Ramos (cell line): Measurements from ENCODE around the gene GPR12.

Experiments used
- in situ Hi-C: fragments of 300-500 bp; cut with MboI; formaldehyde crosslinking; loops from one replicate; pipeline ENCODE4 v1.14.3; 2022; ENCODE audit warnings: low sequenced_read_pairs; ENCODE audit not compliant: unreplicated experiment

GPR12 gene

DNA sequence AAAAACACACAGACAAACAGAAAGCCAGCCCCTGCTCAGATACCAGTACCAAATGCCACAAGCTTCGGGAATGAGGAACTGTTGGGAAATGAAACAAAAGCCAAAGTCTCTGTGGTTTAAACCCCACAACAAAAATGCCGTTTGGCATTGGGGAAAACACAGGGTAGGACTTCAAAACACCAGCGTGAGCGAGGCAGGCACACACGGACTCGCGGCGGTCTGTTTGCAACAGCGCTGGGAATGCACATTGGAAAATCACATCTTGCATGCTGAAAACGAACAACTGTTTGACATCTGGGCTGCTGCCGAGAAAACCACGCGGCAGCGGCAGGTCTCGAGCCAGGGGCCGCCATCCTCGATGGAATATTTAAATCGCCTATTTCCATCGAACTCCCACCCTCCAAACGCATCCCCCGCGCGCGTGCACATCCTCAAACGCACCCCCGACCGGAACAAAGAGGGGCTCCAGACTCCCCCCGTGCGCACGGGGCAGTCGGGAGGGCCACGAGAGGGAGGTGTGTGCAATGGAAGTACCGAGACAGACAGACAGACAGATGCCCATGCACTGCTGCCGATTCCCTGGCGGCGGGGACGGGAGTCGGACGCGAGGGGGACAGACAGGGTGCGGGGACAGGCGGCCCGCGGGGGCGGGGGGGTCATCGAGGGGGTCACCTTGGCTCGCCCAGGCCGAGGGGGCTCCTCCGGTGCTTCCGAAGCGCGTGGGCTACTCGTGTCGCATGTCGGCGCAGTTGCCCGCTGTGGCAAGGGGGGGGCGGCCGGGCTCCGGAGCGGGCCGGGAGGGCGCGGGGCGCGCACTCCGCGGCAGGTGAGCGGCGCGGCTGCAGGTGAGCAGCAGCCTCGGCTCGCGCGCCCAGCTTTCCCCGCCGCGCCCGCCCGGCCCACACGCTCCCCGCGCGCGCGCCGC, at the start of gene GPR12:
Gene GPR12 (minus strand): TSS at position 880 of the 925 bp plus-strand sequence. CDS start 959 bp downstream, outside the sequence.
- in situ Hi-C loops, result no loop called here

- in situ Hi-C loops, result no loop called here
Measured at GRCh38 chr13:26810095-26810494, 49.5 kb upstream of the GPR12 start.

DNA sequence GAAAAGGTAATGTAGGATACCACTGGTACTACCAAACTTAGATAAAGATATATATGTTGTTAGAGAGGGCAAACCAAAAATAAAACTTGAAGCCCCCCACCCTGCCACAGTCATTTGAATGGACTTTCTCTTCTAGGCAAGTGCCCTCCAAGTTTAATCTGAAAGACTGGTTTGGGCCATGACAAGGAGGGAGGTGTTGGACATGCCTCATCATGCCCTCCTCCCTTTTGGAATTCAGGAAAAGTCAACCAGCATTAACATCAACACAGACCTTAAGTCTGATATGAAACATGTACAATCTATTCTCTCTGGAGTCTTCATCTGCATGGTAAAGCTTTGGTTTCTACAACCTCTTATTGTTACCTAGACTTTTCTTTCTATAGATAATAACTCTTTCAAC, 46.3 kb upstream of the GPR12 start:
- in situ Hi-C loops, result no loop called here

- in situ Hi-C loops, result no loop called here
Measured at GRCh38 chr13:26787961-26788360, 27.4 kb upstream of the GPR12 start.

GRCh38 chr13:26786651-26787295, 26.2 kb upstream of the GPR12 start:
- in situ Hi-C loops, result no loop called here

GRCh38 chr13:26785838-26786630, 25.4 kb upstream of the GPR12 start:
- in situ Hi-C loops, result no loop called here

- in situ Hi-C loops, result no loop called here
Measured at GRCh38 chr13:26784704-26785639, 24.4 kb upstream of the GPR12 start.

GRCh38 chr13:26780411-26780810, 19.8 kb upstream of the GPR12 start:
- in situ Hi-C loops, result no loop called here

- in situ Hi-C loops, result no loop called here
Measured at GRCh38 chr13:26779321-26779720, 18.7 kb upstream of the GPR12 start.

GRCh38 chr13:26772531-26772930, 11.9 kb upstream of the GPR12 start:
- in situ Hi-C loops, result no loop called here

- in situ Hi-C loops, result no loop called here
Measured at GRCh38 chr13:26771796-26772195, 11.2 kb upstream of the GPR12 start.

DNA sequence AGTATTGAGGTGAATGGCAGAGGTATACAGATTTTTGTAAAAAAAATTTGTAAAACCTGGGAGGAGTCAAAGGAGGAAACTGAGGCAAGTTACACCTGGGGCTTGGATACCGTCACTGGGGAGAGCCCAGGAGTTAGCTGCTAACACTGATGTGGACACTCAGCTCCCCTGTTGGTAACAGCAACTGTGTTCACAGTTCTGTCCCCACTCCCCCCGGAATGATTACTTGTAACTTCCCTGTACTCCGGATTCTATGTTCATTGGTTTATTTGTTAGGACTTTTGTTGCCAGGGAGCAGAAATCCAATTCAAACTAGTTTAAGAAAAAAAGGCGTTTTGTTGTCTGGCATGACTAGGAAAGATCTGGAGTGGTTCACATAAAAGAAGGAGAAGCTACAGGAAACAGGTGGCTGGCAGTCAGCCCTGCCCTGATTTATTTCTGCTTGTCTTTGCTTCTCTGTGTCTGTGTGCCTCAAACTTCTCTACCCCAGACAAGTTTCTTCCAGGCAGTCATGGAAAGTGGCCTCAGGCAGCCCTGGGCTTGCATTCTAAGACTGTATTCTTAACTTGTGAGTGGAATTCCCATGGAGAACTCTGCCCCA, 2.3 kb upstream of the GPR12 start:
- in situ Hi-C loops, result no loop called here

GRCh38 chr13:26760832-26761582, 421 bp upstream of the GPR12 start:
- in situ Hi-C loops, result no loop called here

DNA sequence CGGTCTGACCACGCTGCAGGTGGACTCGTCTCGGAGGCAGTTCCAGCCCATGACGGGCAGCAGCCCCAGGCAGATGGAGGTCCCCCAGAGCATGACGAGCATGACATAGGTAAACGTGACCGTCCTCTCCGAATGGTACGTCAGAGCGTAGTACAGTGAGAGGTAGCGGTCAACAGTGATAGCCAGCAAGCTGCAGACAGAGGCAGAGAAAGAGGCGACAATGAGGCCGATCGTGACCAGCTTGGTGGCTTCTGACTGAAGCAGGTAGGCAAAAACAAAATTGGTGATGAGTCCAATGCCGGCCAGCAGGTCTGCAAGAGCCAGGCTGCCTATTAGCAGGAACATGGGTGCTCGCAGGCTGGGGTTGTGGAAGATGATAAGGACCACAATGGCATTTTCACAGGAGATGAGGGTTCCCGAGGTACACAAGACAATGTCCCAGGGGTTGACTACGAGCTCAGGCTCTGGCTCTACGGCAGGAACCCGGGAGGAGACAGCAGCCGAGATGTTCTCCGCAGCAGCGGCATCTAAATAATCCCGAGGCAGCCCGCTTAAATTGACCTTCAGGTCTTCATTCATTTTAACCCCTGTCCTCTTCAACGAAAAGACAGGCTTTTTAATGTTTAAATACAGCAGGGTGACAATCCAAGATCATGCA, 1.2 kb downstream of the GPR12 start:
- in situ Hi-C loops, result no loop called here

DNA sequence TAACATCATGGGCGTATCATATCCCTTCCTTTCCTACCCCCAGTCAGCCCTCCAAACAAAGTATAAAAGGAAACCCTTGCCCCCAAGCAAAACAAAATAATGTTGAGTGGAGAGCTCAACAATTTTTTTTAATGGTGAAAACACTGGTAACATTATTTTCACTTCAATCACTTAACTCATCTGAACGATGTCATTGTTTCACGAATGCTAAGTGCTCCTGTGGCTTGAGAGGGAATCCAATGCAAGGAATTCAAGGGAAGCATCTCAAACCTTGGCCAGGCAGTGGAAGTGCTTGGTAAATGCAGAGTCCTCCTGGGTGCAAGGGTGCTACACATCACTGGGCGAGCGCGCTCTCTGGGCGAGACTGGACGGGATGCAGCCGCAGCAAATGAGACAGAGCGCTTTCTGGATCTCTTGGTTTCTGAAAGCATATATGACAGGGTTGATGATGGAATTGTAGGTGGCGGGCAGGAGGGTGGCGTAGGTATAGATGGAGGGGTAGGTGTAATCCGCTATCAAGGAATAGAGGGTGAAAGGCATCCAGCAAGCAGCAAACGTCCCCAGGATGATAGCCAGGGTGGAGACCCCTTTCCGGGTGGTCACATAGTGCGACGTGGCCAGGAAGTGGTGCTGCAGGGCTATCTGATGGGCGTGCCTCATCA, 2.0 kb downstream of the GPR12 start:
- in situ Hi-C loops, result no loop called here

GRCh38 chr13:26756961-26757360, 3.6 kb downstream of the GPR12 start:
- in situ Hi-C loops, result no loop called here

DNA sequence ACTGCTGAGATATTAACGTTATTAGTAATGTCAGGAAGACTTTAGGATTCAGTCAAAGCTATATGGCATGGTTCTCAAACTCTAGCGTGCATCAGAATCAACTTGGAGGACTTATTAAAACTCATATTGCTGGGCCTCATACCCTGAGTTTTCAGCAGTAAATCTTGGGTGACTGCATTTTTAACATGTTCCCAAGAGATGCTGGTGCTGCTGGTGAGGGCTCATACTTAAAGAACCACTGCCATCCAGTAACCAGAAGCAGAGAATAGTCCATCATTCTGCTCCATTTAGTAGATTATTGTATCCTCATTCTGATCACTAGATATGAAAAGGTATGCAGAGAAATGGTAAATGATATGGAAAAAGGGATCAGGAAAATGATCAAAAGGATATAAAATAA, 7.9 kb downstream of the GPR12 start:
- in situ Hi-C loops, result no loop called here

DNA sequence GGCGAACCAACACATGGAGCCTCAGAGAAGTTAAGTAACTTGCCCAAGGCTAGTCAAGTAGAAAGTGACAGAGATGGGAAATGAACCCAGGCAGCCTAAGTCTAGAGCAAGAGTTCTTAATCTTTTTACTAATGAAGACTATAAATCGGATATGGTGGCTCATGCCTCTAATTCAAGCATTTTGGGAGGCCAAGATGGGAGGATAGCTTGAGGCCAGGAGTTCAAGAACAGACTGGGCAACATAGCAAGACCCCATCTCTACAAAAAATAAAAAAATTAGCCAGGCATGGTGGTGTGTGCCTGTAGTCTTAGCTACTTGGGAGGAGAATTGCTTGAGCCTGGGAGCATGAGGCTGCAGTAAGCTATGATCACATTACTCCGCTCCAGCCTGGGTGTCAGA, 10.7 kb downstream of the GPR12 start:
- in situ Hi-C loops, result no loop called here
